HG03025 (cell line): ENCODE results near the gene PPM1F.
"Not testable (repeated sequence)": the region's sequence is repeated elsewhere in the genome, so short reads cannot be mapped to it uniquely, and the experiment has no call there.

Experiments
- ATAC-seq: cut with Tn5 transposase; IDR thresholded peaks from one replicate; pipeline ENCODE4 v1.9.1; 2021; ENCODE audit warnings: mild to moderate bottlenecking, moderate library complexity; ENCODE audit not compliant: unreplicated experiment, low FRiP score

PPM1F gene

DNA sequence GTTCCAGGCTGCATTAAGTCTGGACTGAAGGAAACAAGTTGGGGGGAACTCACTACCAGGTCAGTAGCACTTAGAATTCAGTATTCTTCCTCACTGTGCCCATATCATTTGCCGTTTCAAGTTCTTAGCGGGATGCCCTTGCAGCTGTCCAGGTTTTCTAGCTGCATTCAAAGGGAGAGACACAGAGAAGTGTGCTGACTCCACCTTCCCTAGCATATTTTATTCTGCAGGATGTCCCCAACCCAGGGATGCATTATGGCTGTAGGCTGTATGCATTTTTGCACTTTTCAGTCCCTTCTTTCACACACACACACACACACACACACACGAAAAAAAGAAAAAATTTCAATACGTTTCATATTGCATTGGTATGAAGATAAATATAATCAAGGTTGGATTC lies 49.4 kb downstream of the PPM1F start:
- ATAC-seq, result no peak

DNA sequence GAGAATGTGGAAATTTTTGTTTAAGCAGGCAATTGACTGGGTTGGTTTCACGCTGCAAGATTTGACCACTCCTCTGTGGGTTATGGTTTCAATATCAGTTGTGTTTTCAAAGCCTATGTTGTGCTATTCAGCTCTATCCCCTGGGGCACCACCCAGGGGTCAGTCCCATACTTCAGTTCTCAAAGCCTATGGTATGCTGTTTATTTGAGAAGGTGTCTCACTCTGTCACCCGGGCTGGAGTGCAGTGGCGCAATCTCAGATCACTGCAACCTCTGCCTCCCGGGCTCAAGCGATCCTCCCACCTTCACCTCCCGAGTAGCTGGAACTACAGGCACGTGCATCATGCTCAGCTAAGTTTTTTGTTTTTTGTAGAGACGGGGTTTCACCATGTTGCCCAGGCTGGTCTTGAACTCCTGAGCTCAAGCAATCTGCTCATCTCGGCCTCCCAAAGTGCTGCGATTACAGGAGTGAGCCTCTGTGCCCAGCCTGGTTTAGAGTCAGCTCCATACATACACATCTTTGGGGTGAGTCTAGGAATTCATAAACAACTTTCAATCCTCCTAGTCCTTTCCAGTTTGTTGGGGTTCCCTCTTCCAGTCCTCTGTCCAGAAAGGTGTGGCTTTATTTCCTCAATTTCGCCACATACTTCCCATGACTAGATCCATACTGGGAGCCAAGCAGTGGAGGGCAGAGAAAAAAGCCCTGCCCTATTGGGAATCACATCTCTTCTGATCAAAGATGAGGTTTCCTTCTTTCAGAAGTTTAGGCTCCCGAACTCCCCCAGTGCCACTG lies 50.2 kb downstream of the PPM1F start:
- ATAC-seq, result no peak

DNA sequence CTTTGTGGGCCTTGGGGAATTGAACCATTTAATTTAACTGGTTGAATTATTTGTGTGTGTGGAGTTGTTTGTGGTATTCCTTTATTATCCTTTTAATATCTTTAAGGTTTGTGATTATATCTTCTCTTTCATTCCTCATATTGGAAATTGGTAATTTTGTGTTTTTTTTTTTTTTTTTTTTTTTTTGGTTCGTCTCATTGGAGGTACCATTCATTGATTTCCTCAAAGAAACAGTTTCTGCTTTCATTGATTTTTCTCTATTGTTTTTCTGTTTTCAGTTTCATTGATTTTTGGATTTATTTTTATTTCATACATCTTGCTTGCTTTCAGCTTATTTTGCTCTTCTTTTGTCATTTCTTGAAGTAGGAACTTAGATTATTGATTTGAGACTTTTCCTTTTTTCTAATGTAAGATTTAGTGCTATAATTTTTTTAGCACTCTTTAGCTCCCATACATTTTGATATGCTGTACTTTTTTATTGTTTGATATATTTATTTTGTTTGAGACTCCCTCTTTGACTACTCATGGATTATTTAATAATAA lies 54.2 kb downstream of the PPM1F start:
- no peak for ATAC-seq

DNA sequence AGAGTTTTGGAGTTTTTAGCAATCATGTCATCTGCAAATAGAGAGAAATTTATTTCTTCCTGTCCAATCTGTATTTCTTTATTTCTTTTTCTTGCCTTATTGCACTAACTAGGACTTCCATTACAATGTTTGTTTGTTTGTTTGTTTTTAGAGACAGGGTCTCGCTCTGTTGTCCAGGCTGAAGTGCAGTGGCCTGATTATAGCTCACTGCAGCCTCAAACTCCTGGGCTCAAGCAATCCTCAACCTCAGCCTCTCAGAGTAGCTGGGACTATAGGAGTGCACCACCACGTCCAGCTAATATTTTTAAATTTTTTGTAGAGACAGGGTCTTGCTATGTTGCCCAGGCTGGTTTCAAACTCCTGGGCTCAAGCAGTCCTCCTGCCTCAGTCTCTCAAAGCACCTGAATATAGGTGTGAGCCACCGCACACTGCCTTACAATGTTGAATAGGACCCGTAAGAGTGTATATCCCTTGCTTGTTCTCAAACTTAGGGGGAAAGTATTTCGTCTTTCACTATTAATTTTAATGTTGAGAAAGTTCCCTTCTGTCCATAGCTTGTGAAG lies 55.6 kb downstream of the PPM1F start:
- ATAC-seq, result no peak

DNA sequence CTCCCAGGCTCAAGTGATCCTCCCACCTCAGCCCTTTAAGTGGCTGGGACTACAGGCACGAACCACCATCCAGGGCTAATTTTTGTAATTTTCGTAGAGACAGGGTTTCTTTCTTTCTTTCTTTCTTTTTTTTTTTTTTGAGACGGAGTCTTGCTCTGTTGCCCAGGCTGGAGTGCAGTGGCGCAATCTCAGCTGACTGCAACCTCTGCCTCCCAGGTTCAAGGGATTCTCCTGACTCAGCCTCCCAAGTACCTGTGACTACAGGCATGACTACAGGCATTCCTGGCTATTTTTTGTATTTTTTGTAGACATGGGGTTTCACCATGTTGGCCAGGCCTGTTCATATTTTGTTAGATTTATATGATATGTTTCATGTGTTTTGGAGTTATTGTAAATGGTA lies 56.4 kb downstream of the PPM1F start:
- ATAC-seq, result not testable (repeated sequence)

DNA sequence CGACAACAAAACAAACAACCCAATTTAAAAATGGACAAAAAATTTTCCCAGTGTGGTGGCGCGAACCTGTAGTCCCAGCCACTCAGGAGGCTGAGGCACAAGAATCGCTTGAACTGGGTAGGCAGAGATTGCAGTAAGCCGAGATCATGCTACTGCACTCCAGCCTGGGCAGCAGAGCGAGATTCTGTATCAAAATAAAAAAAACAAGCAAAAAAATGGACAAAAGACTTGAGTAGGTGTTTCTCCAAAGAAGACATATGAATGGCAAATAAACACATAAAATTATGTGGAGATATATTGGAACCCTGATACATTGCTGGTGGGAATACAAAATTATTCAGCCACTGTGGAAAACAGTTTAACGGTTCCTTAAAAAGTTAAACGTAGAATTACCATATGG lies 57.8 kb downstream of the PPM1F start:
- ATAC-seq, result no peak

DNA sequence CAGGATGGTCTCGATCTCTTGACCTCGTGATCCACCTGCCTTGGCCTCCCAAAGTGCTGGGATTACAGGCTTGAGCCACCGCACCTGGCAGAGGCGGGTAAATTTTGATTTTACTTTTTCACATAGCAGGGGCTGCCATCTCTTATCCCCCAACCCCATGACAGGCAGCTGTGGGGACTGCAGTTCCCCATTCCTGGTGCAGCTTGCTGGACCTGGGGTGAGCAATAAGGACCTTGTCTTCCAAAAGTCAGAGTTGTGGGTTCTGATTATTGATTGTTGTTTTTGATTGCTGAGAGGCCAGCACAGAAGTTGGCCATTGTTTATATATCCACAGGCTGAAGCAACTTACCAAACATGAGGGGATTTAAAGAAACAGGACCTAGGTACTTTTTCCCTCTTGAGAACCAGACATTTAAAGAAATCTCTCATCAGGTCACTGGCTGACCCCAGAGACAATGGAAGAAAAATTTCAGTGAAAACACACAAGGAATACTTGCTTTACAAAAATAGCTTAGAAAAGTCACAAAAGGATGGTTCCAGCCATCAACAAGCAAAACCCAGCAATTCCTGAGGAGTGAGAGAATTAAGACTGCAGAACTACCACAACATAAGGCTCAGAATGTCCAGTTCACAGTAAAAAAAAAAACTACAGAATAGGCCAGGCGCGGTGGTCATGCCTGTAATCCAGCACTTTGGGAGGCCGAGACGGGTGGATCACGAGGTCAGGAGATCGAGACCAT lies 63.2 kb downstream of the PPM1F start:
- ATAC-seq, result no peak

DNA sequence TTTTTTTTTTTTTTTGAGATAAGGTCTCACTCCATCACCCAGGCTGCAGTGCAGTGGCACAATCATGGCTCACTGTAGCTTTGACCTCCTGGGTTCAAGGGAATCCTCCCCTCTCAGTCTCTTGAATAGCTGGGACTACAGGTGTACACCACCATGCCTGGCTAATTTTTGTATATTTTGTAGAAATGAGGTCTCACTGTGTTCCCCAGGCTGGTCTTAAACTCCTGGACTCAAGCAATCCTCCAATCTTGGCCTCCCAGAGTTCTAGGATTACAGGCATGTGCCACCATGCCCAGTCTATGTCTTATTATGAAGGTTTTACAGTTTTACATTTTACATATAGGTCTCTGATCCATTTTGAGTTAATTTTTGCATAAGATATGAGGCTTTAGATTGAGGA lies 64.8 kb downstream of the PPM1F start:
- ATAC-seq, result no peak

DNA sequence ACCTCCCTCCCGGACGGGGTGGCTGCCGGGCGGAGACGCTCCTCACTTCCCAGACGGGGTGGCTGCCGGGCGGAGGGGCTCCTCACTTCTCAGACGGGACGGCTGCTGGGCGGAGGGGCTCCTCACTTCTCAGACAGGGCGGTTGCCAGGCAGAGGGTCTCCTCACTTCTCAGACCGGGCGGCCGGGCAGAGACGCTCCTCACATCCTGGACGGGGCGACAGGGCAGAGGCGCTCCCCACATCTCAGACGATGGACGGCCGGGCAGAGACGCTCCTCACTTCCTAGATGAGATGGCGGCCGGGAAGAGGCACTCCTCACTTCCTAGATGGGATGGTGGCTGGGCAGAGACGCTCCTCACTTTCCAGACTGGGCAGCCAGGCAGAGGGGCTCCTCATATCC lies 68.7 kb downstream of the PPM1F start:
- not testable (repeated sequence) for ATAC-seq

DNA sequence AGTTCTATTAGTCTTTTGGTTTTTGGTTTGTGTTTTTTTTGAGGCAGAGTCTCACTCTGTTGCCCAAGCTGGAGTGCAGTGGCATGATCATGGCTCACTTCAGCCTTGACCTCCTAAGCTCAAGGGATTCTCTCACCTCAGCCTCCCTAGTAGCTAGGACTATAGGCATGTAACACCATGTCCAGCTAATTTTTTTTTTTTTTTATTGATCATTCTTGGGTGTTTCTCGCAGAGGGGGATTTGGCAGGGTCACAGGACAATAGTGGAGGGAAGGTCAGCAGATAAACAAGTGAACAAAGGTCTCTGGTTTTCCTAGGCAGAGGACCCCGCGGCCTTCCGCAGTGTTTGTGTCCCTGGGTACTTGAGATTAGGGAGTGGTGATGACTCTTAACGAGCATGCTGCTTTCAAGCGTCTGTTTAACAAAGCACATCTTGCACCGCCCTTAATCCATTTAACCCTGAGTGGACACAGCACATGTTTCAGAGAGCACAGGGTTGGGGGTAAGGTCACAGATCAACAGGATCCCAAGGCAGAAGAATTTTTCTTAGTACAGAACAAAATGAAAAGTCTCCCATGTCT lies 69.8 kb downstream of the PPM1F start:
- not testable (repeated sequence) for ATAC-seq

DNA sequence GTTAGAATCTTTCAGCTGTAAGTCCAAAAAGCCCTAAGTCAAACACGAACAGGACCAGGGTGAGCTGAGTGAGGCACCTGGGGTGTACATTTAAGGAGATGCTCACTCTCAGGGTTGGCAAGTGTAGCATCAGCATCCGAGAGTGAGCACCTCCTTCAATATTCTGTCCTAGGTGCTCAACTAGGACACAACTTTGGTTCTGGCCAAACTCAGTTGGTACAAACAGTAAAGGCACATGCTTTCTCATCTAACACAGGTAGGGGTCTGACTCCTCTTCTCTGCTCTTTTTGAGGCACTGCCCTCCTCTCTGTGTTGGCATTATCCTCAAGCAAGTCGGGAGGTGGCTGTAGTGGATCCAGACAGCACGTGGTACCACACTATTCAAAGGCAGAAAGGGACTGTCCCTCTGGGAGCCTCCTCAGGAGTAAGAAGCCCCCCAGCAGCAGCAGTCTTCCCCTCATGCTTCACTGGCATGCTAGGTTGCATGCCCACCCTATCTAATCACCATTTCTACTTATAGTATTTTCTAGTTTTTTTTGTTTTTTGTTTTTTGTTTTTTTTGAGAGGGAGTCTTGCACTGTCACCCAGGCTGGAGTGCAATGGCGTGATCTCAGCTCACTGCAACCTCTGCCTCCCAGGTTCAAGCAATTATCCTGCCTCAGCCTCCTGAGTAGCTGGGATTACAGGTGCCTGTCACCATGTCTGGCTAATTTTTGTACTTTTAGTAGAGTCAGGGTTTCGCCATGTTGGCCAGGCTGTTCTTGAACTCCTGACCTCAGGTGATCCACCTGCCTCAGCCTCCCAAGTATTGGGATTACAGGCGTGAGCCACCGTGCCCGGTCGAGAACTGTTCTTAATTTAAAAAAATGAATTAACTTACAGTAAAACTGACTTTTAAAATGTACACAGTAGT lies 70.6 kb downstream of the PPM1F start:
- no peak for ATAC-seq

DNA sequence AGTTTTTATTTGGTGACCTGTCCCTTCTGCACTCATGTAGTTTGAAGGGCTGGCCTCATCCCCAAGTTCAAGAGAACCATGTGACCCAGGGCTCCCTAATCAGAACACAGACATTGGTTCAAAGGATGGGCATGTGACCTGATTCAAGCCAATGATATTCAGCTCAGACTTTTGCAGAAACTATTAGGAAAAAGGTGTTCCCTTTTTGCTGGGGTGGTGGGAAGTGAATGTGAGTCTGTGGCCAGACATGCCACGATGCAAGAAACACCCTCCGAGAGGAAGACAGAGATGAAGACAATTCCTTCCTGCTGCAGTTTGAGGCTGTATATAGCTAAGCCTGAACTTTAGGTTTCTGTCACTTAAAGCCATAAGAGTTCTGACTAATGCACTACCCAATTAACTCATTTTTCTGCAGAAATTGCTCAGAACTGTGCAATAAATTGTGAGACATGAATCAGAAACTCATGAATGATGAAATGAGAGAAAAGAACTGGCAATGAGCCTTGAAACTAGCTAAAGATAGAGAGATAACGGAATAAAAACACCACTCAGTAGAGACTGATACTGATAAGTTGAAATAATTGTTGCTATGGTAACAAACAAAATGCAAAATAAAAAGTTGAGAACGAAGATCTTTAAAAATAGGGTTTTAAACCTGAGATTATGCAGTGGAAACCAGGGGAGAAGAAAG lies 76.0 kb downstream of the PPM1F start:
- no peak for ATAC-seq

DNA sequence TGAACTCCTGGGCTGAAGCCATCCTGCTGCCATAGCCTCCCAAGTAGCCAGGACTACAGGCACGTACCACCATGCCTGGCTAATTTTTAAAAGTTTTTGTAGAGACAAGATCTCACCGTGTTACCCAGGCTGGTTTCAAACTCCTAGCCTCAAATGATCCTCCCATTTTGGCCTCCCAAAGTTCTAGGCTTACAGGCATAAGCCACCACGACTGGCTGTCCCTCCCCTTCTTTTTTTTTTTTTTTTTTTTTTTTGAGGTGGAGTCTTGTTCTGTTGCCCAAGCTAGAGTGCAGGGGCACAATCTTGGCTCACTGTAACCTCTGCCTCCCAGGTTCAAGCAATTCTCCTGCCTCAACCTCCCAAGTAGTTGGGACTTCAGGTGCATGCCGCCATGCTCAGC lies 77.7 kb downstream of the PPM1F start:
- ATAC-seq, result not testable (repeated sequence)

DNA sequence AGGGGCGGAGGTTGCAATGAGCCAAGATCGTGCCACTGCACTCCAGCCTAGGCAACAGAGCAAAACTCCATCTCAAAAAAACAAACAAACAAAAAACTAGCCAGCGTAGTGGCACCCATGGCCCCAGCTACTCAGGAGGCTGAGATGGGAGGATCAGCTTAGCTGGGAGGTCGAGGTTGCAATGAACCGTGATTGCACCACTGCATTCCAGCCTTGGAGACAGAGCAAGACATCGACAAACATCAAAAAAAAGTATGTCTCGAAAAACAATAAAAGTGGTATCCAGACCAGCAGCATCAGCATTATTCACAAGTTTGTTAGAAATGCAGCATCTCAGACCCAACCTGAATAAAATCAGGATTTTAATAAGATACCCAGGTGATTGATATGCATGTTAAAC lies 79.0 kb downstream of the PPM1F start:
- no peak for ATAC-seq

DNA sequence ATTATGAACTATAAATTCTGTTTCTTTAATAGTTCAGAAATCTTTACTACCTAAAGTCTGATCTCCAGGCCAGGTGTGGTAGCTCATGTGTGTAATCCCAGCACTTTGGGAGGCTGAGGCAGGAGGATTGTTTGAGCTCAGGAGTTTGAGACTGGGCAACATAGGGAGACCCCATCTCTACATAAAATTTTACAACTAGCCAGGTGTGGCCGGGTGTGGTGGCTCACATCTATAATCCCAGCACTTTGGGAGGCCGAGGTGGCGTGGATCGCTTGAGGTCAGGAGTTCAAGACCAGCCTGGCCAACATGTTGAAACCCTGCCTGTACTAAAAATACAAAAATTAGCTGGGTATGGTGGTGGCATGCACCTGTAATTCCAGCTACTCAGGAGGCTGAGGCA lies 79.9 kb downstream of the PPM1F start:
- not testable (repeated sequence) for ATAC-seq
